Activated CD8-positive, alpha-beta memory T cell treated with anti-CD3 and anti-CD28 coated beads for 1 hour (primary cell): Measurements from ENCODE around the gene C6orf52.
"Not testable (repeated sequence)": the region's sequence is repeated elsewhere in the genome, so short reads cannot be mapped to it uniquely, and the experiment has no call there.

Source experiments
- DNase-seq, 2 donors: peaks; one replicate each; pipeline ENCODE4 v3.0.0-alpha.2; 2020; ENCODE audit warnings: low read depth in 1 of 2; ENCODE audit errors: extremely low read depth in 1 of 2

Gene C6orf52

GRCh38 chr6:10713962-10714361 is 19.5 kb upstream of the C6orf52 start:
- DNase-seq, result no peak

- no peak for DNase-seq
Measured at GRCh38 chr6:10696655-10697054, 2.2 kb upstream of the C6orf52 start.

- DNase-seq, result no peak
Measured at GRCh38 chr6:10695086-10695657, 756 bp upstream of the C6orf52 start.

GRCh38 chr6:10692965-10693538 is 1.4 kb downstream of the C6orf52 start:
- DNase-seq, result no peak

- no peak for DNase-seq
Measured at GRCh38 chr6:10690651-10691445, 3.6 kb downstream of the C6orf52 start.

- no peak for DNase-seq
Measured at GRCh38 chr6:10687582-10687981, 6.8 kb downstream of the C6orf52 start.

GRCh38 chr6:10686901-10687300 is 7.5 kb downstream of the C6orf52 start:
- DNase-seq, result no peak

GRCh38 chr6:10685092-10685915 is 9.1 kb downstream of the C6orf52 start:
- no peak for DNase-seq

- DNase-seq, result no peak
Measured at GRCh38 chr6:10684618-10685017, 9.8 kb downstream of the C6orf52 start.

GRCh38 chr6:10682355-10682988 is 11.9 kb downstream of the C6orf52 start:
- DNase-seq, result no peak

- no peak for DNase-seq
Measured at GRCh38 chr6:10681795-10682194, 12.6 kb downstream of the C6orf52 start.

GRCh38 chr6:10678456-10678855 is 16.0 kb downstream of the C6orf52 start:
- no peak for DNase-seq

GRCh38 chr6:10676403-10676802 is 18.0 kb downstream of the C6orf52 start:
- DNase-seq, result no peak

- DNase-seq, result no peak
Measured at GRCh38 chr6:10668126-10668917, 26.1 kb downstream of the C6orf52 start.

- not testable (repeated sequence) for DNase-seq
Measured at GRCh38 chr6:10665595-10665994, 28.8 kb downstream of the C6orf52 start.

GRCh38 chr6:10662742-10663141 is 31.7 kb downstream of the C6orf52 start:
- no peak for DNase-seq

- DNase-seq, result no peak
Measured at GRCh38 chr6:10662207-10662606, 32.2 kb downstream of the C6orf52 start.

GRCh38 chr6:10660431-10661191 is 33.8 kb downstream of the C6orf52 start:
- DNase-seq, result not testable (repeated sequence)

- DNase-seq, result no peak
Measured at GRCh38 chr6:10659699-10660348, 34.6 kb downstream of the C6orf52 start.
